HCT116 (cell line): Measurements from ENCODE around the gene EIF4E1B. TPM values are rescaled to one million over a fixed set of nuclear protein-coding genes. Genes with fewer than 3 reads are reported as not detected.

Source experiments
- ATAC-seq: fragments of 200-7000 bp; cut with Tn5 transposase; 2 replicates; pipeline ENCODE4 v1.9.1; 2020; ENCODE audit warnings: mild to moderate bottlenecking, moderate library complexity
- BruUV-seq: library from RNA; stranded (reverse); fragments of 400-500 nt; replicated peaks from 2 replicates; lab custom pipeline; 2021; lab: Mats Ljungman, UMichigan
- CTCF ChIA-PET: fragments of 300-600 bp; sonication (Branson Sonifier 250); formaldehyde crosslinking; loops from one replicate; lab custom pipeline; 2021; ENCODE audit warnings: antibody characterized with exemption; lab: Charles Lee
- POLR2A ChIA-PET: fragments of 300-600, 350-600 bp; sonication (Branson Sonifier 250); formaldehyde crosslinking; loops from one replicate; lab custom pipeline; 2021; ENCODE audit warnings: antibody characterized with exemption; lab: Charles Lee
- RAD21 ChIA-PET, 2 experiments: fragments of 300-600 bp; sonication (Branson Sonifier 250); formaldehyde crosslinking; loops; one replicate each; lab custom pipeline; 2023; ENCODE audit warnings: low total read pairs in 2 of 2; ENCODE audit not compliant: uncharacterized antibody in 2 of 2, unreplicated experiment in 2 of 2, low non-redundant PET in 1 of 2; lab: Charles Lee
- DNase-seq: peaks from one replicate; pipeline ENCODE4 v3.0.0-alpha.2; 2010; ENCODE audit warnings: low read depth, low spot score
- H2AFZ ChIP-seq: fragments of 200-600 bp; shearing (Covaris generic), sonication (generic); 2 replicates; pipeline ENCODE4 v1.6.1; 2017; ENCODE audit warnings: low read depth, mixed run types, mixed read lengths, antibody characterized with exemption, low read length; ENCODE audit not compliant: poor library complexity, severe bottlenecking
- H3K27ac ChIP-seq: 2 replicates; pipeline ENCODE4 v1.5.1; 2012; ENCODE audit warnings: low read depth, low read length
- H3K27me3 ChIP-seq: fragments of 200-600 bp; sonication (generic); 2 replicates; pipeline ENCODE4 v1.6.1; 2016; ENCODE audit warnings: mixed run types, low read length, mixed read lengths; ENCODE audit not compliant: insufficient read depth
- H3K36me3 ChIP-seq, 2 experiments: fragments of 200-500 bp in 1 of 2; fragments of 200-600 bp in 1 of 2; sonication (Bioruptor generic) in 1 of 2; sonication (generic) in 1 of 2; 2 replicates each; pipeline versions ENCODE4 v1.5.1 to v1.6.1; 2014 to 2016; ENCODE audit warnings: low read length in 2 of 2, inconsistent platforms in 1 of 2, mixed read lengths in 1 of 2, mixed run types in 1 of 2; ENCODE audit not compliant: insufficient read depth in 2 of 2, control insufficient read depth in 1 of 2
- H3K4me1 ChIP-seq, 2 experiments: fragments of 200-600 bp in 1 of 2; sonication (generic) in 1 of 2; 2 replicates each; pipeline versions ENCODE4 v1.5.1 to v1.6.1; 2012 to 2017; ENCODE audit warnings: low read length in 2 of 2, inconsistent platforms in 1 of 2, mild to moderate bottlenecking in 1 of 2, mixed read lengths in 1 of 2, mixed run types in 1 of 2, moderate library complexity in 1 of 2; ENCODE audit not compliant: insufficient read depth in 2 of 2, control insufficient read depth in 1 of 2
- H3K4me2 ChIP-seq: fragments of 200-600 bp; sonication (generic); 2 replicates; pipeline ENCODE4 v1.6.1; 2017; ENCODE audit warnings: mixed run types, low read length, mixed read lengths
- H3K4me3 ChIP-seq, 2 experiments: fragments of 200-600 bp in 1 of 2; sonication (generic) in 1 of 2; replicated peaks in 1 of 2; 2 replicates each; pipeline ENCODE4 v1.5.1; 2011 to 2016; ENCODE audit warnings: low read length in 2 of 2, control low read depth in 1 of 2, low read depth in 1 of 2, mild to moderate bottlenecking in 1 of 2, mixed read lengths in 1 of 2, mixed run types in 1 of 2
- H3K79me2 ChIP-seq: fragments of 200-600 bp; sonication (generic); 2 replicates; pipeline ENCODE4 v1.6.1; 2017; ENCODE audit warnings: mild to moderate bottlenecking, mixed run types, low read length, moderate library complexity, mixed read lengths; ENCODE audit not compliant: insufficient read depth
- H3K9ac ChIP-seq: fragments of 200-600 bp; sonication (generic); 2 replicates; pipeline ENCODE4 v1.6.1; 2016; ENCODE audit warnings: low read length, mixed read lengths
- H3K9me2 ChIP-seq: fragments of 200-600 bp; sonication (generic), shearing (Covaris generic); 2 replicates; pipeline ENCODE4 v1.6.1; 2017; ENCODE audit warnings: mixed run types, mild to moderate bottlenecking, moderate library complexity; ENCODE audit not compliant: insufficient read depth
- H3K9me3 ChIP-seq, 2 experiments: fragments of 200-500 bp in 1 of 2; fragments of 200-600 bp in 1 of 2; sonication (Bioruptor generic) in 1 of 2; sonication (generic) in 1 of 2; 2 replicates each; pipeline ENCODE4 v1.6.1; 2014 to 2017; ENCODE audit warnings: low read length in 2 of 2, mixed read lengths in 2 of 2, inconsistent platforms in 1 of 2, low read depth in 1 of 2, mild to moderate bottlenecking in 1 of 2, mixed run types in 1 of 2, moderate library complexity in 1 of 2; ENCODE audit not compliant: control insufficient read depth in 1 of 2, insufficient read depth in 1 of 2
- H4K20me1 ChIP-seq: fragments of 200-600 bp; sonication (generic), shearing (Covaris generic); 2 replicates; pipeline ENCODE4 v1.6.1; 2017; ENCODE audit warnings: mixed run types, mild to moderate bottlenecking, moderate library complexity; ENCODE audit not compliant: insufficient read depth
- EGR1 ChIP-seq: IDR thresholded peaks from 2 replicates; pipeline ENCODE4 v1.6.1; 2012; ENCODE audit warnings: low read depth
- EZH2 ChIP-seq: fragments of 200-600 bp; sonication (generic); IDR thresholded peaks from 2 replicates; pipeline ENCODE4 v1.6.1; 2017; ENCODE audit warnings: antibody characterized with exemption, mixed run types
- FOSL1 ChIP-seq: IDR thresholded peaks from 2 replicates; pipeline ENCODE4 v1.6.1; 2012; ENCODE audit warnings: low read depth
- MAX ChIP-seq: IDR thresholded peaks from 2 replicates; pipeline ENCODE4 v1.6.1; 2012
- POLR2A ChIP-seq: IDR thresholded peaks from 2 replicates; pipeline ENCODE4 v1.7.0; 2011; ENCODE audit warnings: borderline replicate concordance; ENCODE audit not compliant: insufficient read depth, insufficient read length; ENCODE audit errors: extremely low read depth
- REST ChIP-seq: IDR thresholded peaks from 2 replicates; pipeline ENCODE4 v1.6.1; 2012; ENCODE audit warnings: low read depth
- SP1 ChIP-seq: IDR thresholded peaks from 2 replicates; pipeline ENCODE4 v1.6.1; 2012; ENCODE audit warnings: low read depth
- TCF7L2 ChIP-seq: IDR thresholded peaks from 2 replicates; pipeline ENCODE4 v1.7.0; 2011; ENCODE audit warnings: borderline replicate concordance, inconsistent platforms; ENCODE audit not compliant: insufficient read depth, insufficient read length; ENCODE audit errors: extremely low read depth
- YY1 ChIP-seq: IDR thresholded peaks from 2 replicates; pipeline ENCODE4 v1.6.1; 2011; ENCODE audit warnings: low read length, low read depth, moderate library complexity, mild to moderate bottlenecking; ENCODE audit not compliant: insufficient replicate concordance; ENCODE audit errors: extremely low read depth
- ZBTB33 ChIP-seq: IDR thresholded peaks from 2 replicates; pipeline ENCODE4 v1.6.1; 2011; ENCODE audit warnings: mild to moderate bottlenecking, low read length, moderate library complexity; ENCODE audit not compliant: insufficient replicate concordance; ENCODE audit errors: extremely low read depth
- intact Hi-C: fragments of 100-400 bp; cut with micrococcal nuclease; formaldehyde crosslinking; loops from 2 replicates; pipeline ENCODE4 v1.10.0; 2022
- total RNA-seq: library from RNA; stranded (reverse); gene quantifications from one replicate; pipeline ENCODE4 v1.2.1, GENCODE V29; 2021; ENCODE audit not compliant: unreplicated experiment

The EIF4E1B gene
- total RNA-seq, 1 experiment from 2014 or later, result 0.07 TPM

- no peaks in the 10 kb centered on the region for H3K36me3 ChIP-seq
- H3K27ac ChIP-seq, result no peak overlapping the region
- ChIA-PET RAD21 (no interaction called here), CTCF (interaction anchor here (1.9 kb wide), 1 partner anchor 12 kb away, joined by 5 read pairs; no protein-coding TSS in a partner anchor), POLR2A (no interaction called here)
- no peak for ATAC-seq
- BruUV-seq, result no TSS peak
- intact Hi-C loops, result no loop called here
- H3K27me3 ChIP-seq, result no peaks in the 10 kb centered on the region
- no peaks in the 10 kb centered on the region for H3K9me3 ChIP-seq
- H3K4me1 ChIP-seq, result peaks cover 7 to 16% of the 10 kb centered on the region in 2 experiments
- no peak overlapping the region for H2AFZ ChIP-seq
- no peak for DNase-seq
- no peak overlapping the region for H3K9ac ChIP-seq
- no peak overlapping the region for H3K4me3 ChIP-seq
- no peak for TF ChIP-seq FOSL1
- H3K4me2 ChIP-seq, result no peak overlapping the region
- H3K79me2 ChIP-seq, result no peaks in the 10 kb centered on the region
- no peaks in the 10 kb centered on the region for H3K9me2 ChIP-seq
- H4K20me1 ChIP-seq, result no peaks in the 10 kb centered on the region
Observed at GRCh38 chr5:176671890-176672747, 41.6 kb downstream of the EIF4E1B start.

- Histone ChIP-seq H3K79me2 (no peaks in the 10 kb centered on the region), H3K9me2 (no peaks in the 10 kb centered on the region), H3K4me1 (peaks cover 7 to 16% of the 10 kb centered on the region in 2 experiments), H4K20me1 (no peaks in the 10 kb centered on the region), H3K27me3 (no peaks in the 10 kb centered on the region), H2AFZ (no peak overlapping the region), H3K4me2 (no peak overlapping the region), H3K9ac (no peak overlapping the region), H3K27ac (no peak overlapping the region), H3K4me3 (no peak overlapping the region), H3K9me3 (no peaks in the 10 kb centered on the region), H3K36me3 (no peaks in the 10 kb centered on the region)
- RAD21 ChIA-PET, result interaction anchor here in 1 of 2 experiments (0.6 kb wide), 1 partner anchor 266 kb away, joined by 4 read pairs; no protein-coding TSS in a partner anchor
- BruUV-seq, result no TSS peak
- CTCF ChIA-PET, result no interaction called here
- no peak for DNase-seq
- intact Hi-C loops, result no loop called here
- POLR2A ChIA-PET, result no interaction called here
- no peak for ATAC-seq
- TF ChIP-seq POLR2A, result no peak
- TF ChIP-seq ZBTB33, result no peak
- no peak for TF ChIP-seq SP1
- TF ChIP-seq MAX, result no peak
- TF ChIP-seq EZH2, result no peak
- no peak for TF ChIP-seq EGR1
- no peak for TF ChIP-seq REST
- no peak for TF ChIP-seq YY1
- TF ChIP-seq TCF7L2, result no peak
Observed at GRCh38 chr5:176673651-176674583, 43.4 kb downstream of the EIF4E1B start.
